ENCODE data around the gene AQP9.

AQP9 gene

GRCh38 chr15:58141894-58142293, 3.7 kb downstream of the AQP9 start:
- no peak for DNase-seq

GRCh38 chr15:58142827-58143461, 4.8 kb downstream of the AQP9 start:
- no peak for DNase-seq

- DNase-seq = no peak
Observed at GRCh38 chr15:58145606-58146005, 7.4 kb downstream of the AQP9 start.

- no peak for DNase-seq
Observed at GRCh38 chr15:58146211-58146610, 8.0 kb downstream of the AQP9 start.

- no peak for DNase-seq
Observed at GRCh38 chr15:58146749-58147148, 8.6 kb downstream of the AQP9 start.

GRCh38 chr15:58147171-58147611, 9.0 kb downstream of the AQP9 start:
- DNase-seq = no peak

- DNase-seq = no peak
Observed at GRCh38 chr15:58148120-58148519, 9.9 kb downstream of the AQP9 start.

- no peak for DNase-seq
Observed at GRCh38 chr15:58148633-58149445, 10.7 kb downstream of the AQP9 start.

- DNase-seq = no peak
Observed at GRCh38 chr15:58154769-58155168, 16.6 kb downstream of the AQP9 start.

- DNase-seq = no peak
Observed at GRCh38 chr15:58159827-58160386, 21.7 kb downstream of the AQP9 start.

GRCh38 chr15:58161436-58161930, 23.3 kb downstream of the AQP9 start:
- DNase-seq = no peak

GRCh38 chr15:58163985-58164384, 25.8 kb downstream of the AQP9 start:
- DNase-seq = no peak

- no peak for DNase-seq
Observed at GRCh38 chr15:58164926-58165325, 26.7 kb downstream of the AQP9 start.

- no peak for DNase-seq
Observed at GRCh38 chr15:58165661-58166060, 27.5 kb downstream of the AQP9 start.

GRCh38 chr15:58167095-58167691, 29.0 kb downstream of the AQP9 start:
- DNase-seq = no peak

- DNase-seq = no peak
Observed at GRCh38 chr15:58169934-58170333, 31.8 kb downstream of the AQP9 start.

- DNase-seq = no peak
Observed at GRCh38 chr15:58171476-58172061, 33.4 kb downstream of the AQP9 start.

- DNase-seq = no peak
Observed at GRCh38 chr15:58174709-58175108, 36.5 kb downstream of the AQP9 start.

GRCh38 chr15:58175955-58176354, 37.8 kb downstream of the AQP9 start:
- no peak for DNase-seq

- no peak for DNase-seq
Observed at GRCh38 chr15:58178668-58179067, 40.5 kb downstream of the AQP9 start.

GRCh38 chr15:58179206-58179605, 41.0 kb downstream of the AQP9 start:
- no peak for DNase-seq

- no peak for DNase-seq
Observed at GRCh38 chr15:58179741-58180381, 41.7 kb downstream of the AQP9 start.

All from stimulated activated CD4-positive, alpha-beta T cell treated with anti-CD3 and anti-CD28 coated beads, Interleukin-4, amount 100 ng/mL, for 4 hours (primary cell).